ENCODE measurements around the gene CORT.

The CORT gene

DNA sequence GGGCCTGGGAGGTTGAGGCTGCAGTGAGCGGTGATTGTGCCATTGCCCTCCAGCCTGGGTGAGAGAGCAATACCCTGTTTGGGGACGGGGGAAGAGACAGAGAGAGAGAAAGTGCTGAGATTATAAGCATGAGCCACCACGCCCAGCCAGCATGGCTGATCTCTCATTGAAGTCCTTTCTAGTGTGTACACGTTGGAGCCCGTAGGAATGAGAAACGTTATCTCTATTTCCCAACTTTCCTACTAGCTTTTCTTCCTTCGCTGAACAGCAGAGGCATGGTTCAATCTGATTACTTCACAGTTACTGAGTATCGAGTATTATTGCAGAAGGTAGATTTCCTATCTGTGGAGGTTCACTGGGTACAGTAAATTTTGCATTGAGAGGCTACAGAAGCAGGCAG lies 29.5 kb downstream of the CORT start:
- DNase-seq, result no peak

DNA sequence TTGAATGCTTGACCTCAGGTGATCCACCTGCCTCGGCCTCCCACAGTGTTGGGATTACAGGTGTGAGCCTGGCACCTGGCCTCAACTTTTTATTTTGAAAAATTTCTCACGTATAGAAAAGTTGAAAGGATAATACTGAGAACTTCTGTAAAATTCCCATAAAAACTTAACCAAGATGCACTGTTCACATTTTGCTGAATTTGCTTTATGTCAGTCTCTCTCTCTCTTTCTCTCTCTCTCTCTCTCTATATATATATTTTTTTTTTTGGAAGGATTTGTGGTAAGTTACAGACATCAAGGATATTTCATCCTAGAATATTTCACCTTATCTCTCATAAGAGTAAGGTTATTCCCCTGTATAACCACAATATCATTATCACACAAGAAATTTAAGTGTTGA lies 30.8 kb downstream of the CORT start:
- no peak for DNase-seq

DNA sequence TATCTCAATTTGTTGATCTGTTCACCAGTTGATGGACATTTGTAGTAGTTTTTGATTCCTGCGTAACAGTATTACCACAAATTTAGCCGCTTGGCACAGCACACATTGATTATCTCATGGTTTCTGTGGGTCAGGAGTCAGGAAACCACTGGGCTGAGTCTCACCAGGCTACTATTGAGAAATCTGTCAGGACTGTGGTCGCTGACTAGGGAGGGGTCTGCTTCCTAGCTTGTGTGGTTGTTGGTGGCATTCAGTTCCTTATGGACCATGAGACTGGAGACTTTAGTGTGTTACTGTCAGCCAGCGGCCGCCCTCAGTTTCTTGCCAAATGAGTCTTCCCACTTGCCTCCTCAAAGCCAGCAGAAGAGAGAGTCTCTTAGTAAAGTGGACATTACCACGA lies 34.7 kb downstream of the CORT start:
- DNase-seq, result peak; percentile 71

DNA sequence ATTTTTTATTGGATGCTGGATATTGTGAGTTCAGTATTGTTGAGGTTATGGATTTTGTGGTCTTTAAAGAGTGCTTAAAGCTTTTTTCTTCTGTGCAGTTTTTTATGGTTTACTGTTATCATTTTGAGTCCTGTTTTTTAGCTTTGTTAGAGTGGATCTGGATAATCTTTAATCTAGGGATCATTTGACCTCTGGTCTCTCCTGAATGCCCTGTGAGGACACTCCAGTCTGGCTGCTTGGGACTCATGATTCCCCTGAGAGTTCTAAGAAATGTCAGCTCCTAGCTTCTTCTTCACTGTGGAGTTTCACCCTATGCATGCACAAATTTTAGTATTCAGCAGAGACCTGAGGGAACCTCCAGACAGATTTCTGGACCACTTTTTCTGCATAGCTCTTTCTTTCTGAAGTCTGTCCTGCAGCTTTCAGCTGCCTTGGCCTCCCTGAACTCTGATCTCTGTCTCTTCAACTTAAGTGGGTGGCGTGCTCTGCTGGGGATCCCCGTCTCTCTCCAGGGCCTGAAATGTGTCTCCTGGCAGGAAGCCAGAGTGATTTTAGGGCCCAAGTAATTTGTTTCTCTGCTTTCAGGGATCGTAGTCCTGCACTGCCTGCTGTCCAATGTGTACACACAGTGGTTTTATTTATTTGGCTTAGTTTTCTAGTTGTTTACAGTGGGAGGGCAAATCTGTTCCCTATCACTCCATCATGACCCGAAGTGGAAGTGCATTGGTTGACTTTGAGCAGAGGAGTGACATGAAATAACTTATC lies 39.6 kb downstream of the CORT start:
- DNase-seq, result no peak

DNA sequence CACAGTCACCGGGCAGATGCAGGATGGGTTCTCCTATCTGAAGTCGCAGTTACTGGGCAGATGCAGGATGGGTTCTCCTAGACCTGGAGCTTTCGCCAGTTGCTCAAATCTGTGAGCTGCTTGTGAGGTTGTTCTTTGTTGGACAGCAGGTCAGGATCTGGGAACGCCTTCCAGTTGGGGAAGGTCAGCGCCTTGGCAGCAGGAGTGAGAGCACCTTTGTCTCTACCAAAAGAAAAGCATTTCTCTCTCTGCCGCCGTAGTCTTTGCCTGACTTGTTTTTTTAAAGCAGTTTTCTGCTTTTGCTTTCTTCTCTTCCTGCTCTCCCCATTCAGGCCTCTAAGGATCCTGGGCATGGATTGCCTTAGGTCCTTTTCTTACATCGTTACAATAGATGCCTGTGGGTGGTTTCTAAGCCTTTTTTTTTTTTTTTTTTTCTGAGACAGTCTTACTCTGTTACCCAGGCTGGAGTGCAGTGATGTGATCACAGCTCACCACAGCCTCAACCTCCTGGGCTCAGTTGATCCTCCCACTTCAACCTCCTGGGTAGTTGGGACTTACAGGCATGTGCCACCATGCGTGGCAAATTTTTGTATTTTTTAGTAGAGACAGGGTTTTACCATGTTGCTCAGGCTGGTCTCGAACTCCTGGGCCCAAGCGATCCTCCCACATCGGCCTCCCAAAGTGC lies 40.6 kb downstream of the CORT start:
- no peak for DNase-seq

DNA sequence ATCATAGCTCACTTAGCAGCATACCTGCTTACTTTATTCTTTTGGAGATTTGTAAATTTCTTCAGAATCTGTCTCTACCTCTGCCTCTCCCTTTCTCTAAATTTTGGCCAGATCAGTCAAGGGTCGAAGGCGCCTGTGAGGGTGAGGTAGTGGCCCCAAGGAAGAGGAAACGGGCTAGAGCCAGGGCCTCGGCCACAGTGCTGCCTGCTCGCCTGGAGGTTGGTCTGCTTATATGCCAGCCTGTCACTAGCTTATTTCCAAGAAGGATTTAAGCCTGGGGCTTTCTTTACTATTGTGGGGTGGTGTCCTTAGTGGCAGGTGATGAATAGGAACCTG lies 44.6 kb downstream of the CORT start:
- no peak for DNase-seq

DNA sequence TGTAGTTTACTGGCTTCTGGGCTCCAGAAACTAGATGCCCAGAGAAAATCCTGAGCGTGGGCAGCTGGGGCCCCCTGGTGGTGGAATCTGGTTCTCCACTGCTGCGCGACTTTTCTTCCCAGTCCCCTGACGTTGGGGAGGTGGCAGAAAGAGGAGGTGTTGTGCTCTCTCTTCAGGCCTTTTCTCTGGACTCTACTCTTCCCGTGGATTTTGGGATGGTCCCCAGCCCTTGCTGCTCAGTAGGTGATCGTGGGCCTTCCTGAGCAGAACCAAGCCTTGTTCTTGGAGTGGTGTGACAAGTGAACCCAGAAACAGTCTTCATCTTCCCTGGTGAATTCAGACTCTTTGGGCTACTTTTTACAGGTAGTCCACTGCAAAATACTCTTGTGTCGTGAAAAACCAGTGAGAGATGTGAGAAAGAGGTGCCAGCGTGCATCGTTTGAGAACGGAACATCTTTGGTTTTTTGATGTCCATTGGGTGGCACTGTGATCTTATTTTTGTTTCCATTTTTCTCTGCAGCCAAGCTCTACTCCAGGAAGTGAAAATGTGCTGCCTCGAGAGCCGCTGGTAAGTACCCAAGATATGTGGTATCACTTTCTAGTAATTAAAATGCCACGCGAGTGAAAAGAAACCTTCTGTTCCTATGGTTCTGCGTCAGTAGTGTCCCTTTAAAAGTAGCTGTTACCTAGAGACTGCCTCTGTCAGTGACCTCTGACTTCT lies 45.1 kb downstream of the CORT start:
- peak; percentile 91 for DNase-seq

DNA sequence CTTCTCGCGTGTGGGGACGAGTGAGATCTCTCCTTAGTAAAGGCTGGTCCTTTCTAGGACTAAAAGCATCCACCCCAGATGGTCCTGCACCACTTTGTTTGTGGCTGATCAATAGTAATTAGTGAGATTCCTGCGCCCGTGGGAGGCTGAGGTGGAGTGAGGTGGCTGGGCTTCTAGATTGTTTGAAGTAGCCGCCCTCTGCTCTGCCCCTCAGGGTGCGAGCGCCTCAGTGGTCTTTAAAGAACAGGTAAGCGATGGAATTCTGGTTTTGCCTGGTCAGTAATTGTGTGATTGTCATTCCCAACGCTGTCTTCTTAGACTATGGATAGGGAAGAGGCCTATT lies 45.6 kb downstream of the CORT start:
- no peak for DNase-seq

DNA sequence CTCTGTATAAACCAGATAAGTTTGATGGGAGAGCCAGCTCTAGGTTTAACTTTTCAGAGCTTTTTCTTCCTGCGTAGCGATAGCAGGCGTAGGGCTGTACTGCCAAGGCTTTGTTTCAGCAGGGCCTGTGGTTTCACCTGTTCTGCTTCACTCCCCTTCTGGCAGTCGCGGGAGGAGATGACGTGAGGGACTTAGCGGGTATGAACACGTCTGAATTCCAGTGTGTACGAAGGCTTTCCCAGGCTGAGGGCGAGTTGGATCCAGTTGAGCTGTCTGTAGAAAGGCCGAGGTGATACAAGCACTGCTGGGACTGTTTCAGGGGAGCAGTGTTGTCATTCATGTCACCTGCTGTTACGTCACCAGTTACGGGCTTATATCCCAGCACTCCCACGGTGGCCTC lies 46.1 kb downstream of the CORT start:
- no peak for DNase-seq

DNA sequence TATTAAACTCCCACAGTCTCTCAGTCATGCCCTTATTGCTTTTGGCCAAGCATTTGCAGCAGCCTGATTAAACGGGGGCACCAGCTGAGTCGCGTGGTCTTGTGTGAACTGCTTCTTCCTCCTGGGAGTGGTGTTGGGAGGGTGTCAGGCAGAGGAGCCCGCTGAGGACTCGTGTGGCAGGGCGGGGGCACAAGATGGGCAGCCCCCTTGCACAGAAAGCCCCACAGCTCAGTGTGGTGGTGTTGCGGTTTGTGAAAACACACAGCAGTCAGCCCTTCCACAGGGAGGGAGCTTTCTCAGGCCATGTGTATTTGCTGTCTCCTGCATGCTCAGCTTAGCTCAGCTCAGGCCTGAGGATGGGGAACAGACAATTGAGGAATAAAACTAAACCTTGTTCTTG lies 47.3 kb downstream of the CORT start:
- DNase-seq, result no peak

DNA sequence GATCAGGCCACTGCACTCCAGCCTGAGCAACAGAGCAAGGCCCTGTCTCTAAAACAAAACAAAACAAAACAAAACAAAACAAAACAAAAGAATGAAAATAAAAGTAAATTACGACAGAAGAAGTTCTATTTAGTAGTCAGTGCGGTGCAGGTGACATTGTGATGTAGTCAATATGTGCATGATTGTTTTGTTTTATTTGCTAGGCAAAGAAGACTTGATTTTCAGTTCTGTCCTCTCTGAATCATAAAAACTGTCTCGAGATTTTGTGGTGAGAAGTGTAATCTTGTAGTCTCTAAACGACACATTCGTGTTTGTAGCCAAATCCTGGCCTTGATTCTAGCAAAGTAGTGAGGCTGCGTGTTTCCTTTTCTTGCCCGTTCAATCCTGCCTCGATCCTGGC lies 48.4 kb downstream of the CORT start:
- no peak for DNase-seq

All from hematopoietic multipotent progenitor cell treated with erythropoietin and hydrocortisone succinate and interleukin-3 and kit ligand, for 4 days (in vitro differentiated cells).